K562 (cell line): Measurements from ENCODE around the gene PCBP2. TPM values are rescaled to one million over a fixed set of nuclear protein-coding genes. Genes with fewer than 3 reads are reported as not detected.
A peak's percentile ranks its signal among the peaks of the same experiment; 100 is the strongest.

ENCODE experiments used
- ATF1 ChIP-seq, 2 experiments: fragments of 450-650 bp in 1 of 2; IDR thresholded peaks; 2 replicates each; pipeline ENCODE4 v1.6.1; 2016; ENCODE audit warnings: missing compliant biosample characterization in 1 of 2, missing genetic modification characterization in 1 of 2
- CEBPG ChIP-seq, 3 experiments: fragments of 200-800 bp in 1 of 3; sonication (Bioruptor generic) in 1 of 3; sonication (generic) in 1 of 3; formaldehyde crosslinking in 1 of 3; IDR thresholded peaks in 2 of 3; conservative IDR thresholded peaks in 1 of 3; 2 replicates each; pipeline versions ENCODE4 v1.6.1 to v1.8.0; 2016 to 2022; ENCODE audit warnings: missing compliant biosample characterization in 2 of 3, missing genetic modification characterization in 2 of 3, mild to moderate bottlenecking in 1 of 3, missing genetic modification reagents in 1 of 3
- COPS2 ChIP-seq: fragments of 450-650 bp; conservative IDR thresholded peaks from 2 replicates; pipeline ENCODE4 v1.6.1; 2016; ENCODE audit warnings: mild to moderate bottlenecking, moderate library complexity
- ESRRB ChIP-seq: fragments of 250-450 bp; sonication (Bioruptor Pico); IDR thresholded peaks from 2 replicates; pipeline ENCODE4 v1.5.0; 2020; ENCODE audit warnings: mild to moderate bottlenecking, moderate library complexity, borderline replicate concordance
- FOXA1 ChIP-seq: fragments of 450-650 bp; IDR thresholded peaks from 2 replicates; pipeline ENCODE4 v1.6.1; 2016; ENCODE audit warnings: mild to moderate bottlenecking, borderline replicate concordance
- FOXJ2 ChIP-seq: fragments of 200-800 bp; sonication (Bioruptor generic); IDR thresholded peaks from 2 replicates; pipeline ENCODE4 v1.6.1; 2016; ENCODE audit warnings: missing genetic modification characterization, missing compliant biosample characterization
- HNRNPL ChIP-seq: fragments of 200-400 bp; formaldehyde crosslinking; IDR thresholded peaks from 2 replicates; pipeline ENCODE4 v1.6.1; 2017; ENCODE audit warnings: low read depth, mild to moderate bottlenecking, low read length
- HNRNPUL1 ChIP-seq: fragments of 200-400 bp; formaldehyde crosslinking; IDR thresholded peaks from 2 replicates; pipeline ENCODE4 v1.6.1; 2017; ENCODE audit warnings: low read length
- MCM2 ChIP-seq: fragments of 450-650 bp; IDR thresholded peaks from 2 replicates; pipeline ENCODE4 v1.6.1; 2017; ENCODE audit warnings: low read depth, mild to moderate bottlenecking
- NCOA2 ChIP-seq, 2 experiments: fragments of 450-650 bp; IDR thresholded peaks; 2 replicates each; pipeline ENCODE4 v1.6.1; 2018; ENCODE audit warnings: mild to moderate bottlenecking in 2 of 2, moderate library complexity in 1 of 2; ENCODE audit not compliant: partially characterized antibody in 2 of 2
- PTTG1 ChIP-seq: fragments of 450-650 bp; IDR thresholded peaks from 2 replicates; pipeline ENCODE4 v1.6.1; 2016; ENCODE audit warnings: low read depth, mild to moderate bottlenecking, missing genetic modification characterization, missing compliant biosample characterization
- RBM25 ChIP-seq: fragments of 200-400 bp; formaldehyde crosslinking; IDR thresholded peaks from 2 replicates; pipeline ENCODE4 v1.6.1; 2018; ENCODE audit warnings: low read length, low read depth, moderate library complexity; ENCODE audit not compliant: severe bottlenecking
- SLC30A9 ChIP-seq: fragments of 250-450 bp; sonication (Bioruptor Pico); IDR thresholded peaks from 2 replicates; pipeline ENCODE4 v1.8.0; 2022; ENCODE audit warnings: mild to moderate bottlenecking, moderate library complexity
- SP1 ChIP-seq: sonication (generic); formaldehyde crosslinking; IDR thresholded peaks from 2 replicates; pipeline ENCODE4 v1.8.1; 2022; ENCODE audit warnings: mild to moderate bottlenecking, missing genetic modification reagents
- SPI1 ChIP-seq: IDR thresholded peaks from 2 replicates; pipeline ENCODE4 v1.6.1; 2011; ENCODE audit warnings: low read depth, low read length, control low read depth, borderline replicate concordance
- XRCC3 ChIP-seq: fragments of 450-650 bp; IDR thresholded peaks from 2 replicates; pipeline ENCODE4 v1.6.1; 2017; ENCODE audit warnings: mild to moderate bottlenecking, moderate library complexity
- ZBTB7A ChIP-seq: IDR thresholded peaks from 2 replicates; pipeline ENCODE4 v1.6.1; 2011; ENCODE audit warnings: low read depth, mild to moderate bottlenecking, low read length, moderate library complexity, borderline replicate concordance; ENCODE audit not compliant: control insufficient read depth
- polyA plus RNA-seq, 8 experiments: library from polyadenylated mRNA; depleted of rRNA in 4 of 8; stranded (reverse) in 5 of 8; unstranded in 3 of 8; fragments of >200 nt; fragmentation: Nextera tagmentation in 2 of 8; fragmentation: Illumina TruSeq in 1 of 8; extraction: Ambion mirVana in 2 of 8; extraction: Trizol in 1 of 8; gene quantifications; 2 replicates each; pipeline versions ENCODE4 v1.2.1 to v1.2.3, GENCODE V29; 2011 to 2014; ENCODE audit warnings: inconsistent platforms in 1 of 8, missing spikeins in 1 of 8
- total RNA-seq, 7 experiments: library from RNA; depleted of rRNA in 6 of 7; stranded (reverse); fragments of >200 nt in 6 of 7; fragmentation: Illumina TruSeq in 2 of 7; extraction: Trizol in 2 of 7; gene quantifications; 2 replicates each; pipeline versions ENCODE4 v1.2.1 to v1.2.3, GENCODE V29; 2011 to 2021; ENCODE audit warnings: low replicate concordance in 1 of 7
- TF ChIP-seq, protein P1 (sequence below): sonication (generic); formaldehyde crosslinking; IDR thresholded peaks from 2 replicates; pipeline ENCODE4 v1.8.0; 2022; ENCODE audit warnings: mild to moderate bottlenecking, missing genetic modification reagents
- TF ChIP-seq, protein P2 (sequence below): fragments of 450-650 bp; formaldehyde crosslinking; IDR thresholded peaks from 2 replicates; pipeline ENCODE4 v1.4.0; 2020; ENCODE audit warnings: mild to moderate bottlenecking, moderate library complexity
- TF ChIP-seq, protein P3 (sequence below): sonication (generic); formaldehyde crosslinking; IDR thresholded peaks from 2 replicates; pipeline ENCODE4 v1.8.1; 2023; ENCODE audit warnings: missing genetic modification reagents, mild to moderate bottlenecking, borderline replicate concordance

Gene PCBP2
- total and polyA plus RNA-seq, 9 of the 15 experiments (the other 6 are each of a cell fraction or from before 2014, with no cell fraction given) = 137 to 831 (median 328) TPM

DNA sequence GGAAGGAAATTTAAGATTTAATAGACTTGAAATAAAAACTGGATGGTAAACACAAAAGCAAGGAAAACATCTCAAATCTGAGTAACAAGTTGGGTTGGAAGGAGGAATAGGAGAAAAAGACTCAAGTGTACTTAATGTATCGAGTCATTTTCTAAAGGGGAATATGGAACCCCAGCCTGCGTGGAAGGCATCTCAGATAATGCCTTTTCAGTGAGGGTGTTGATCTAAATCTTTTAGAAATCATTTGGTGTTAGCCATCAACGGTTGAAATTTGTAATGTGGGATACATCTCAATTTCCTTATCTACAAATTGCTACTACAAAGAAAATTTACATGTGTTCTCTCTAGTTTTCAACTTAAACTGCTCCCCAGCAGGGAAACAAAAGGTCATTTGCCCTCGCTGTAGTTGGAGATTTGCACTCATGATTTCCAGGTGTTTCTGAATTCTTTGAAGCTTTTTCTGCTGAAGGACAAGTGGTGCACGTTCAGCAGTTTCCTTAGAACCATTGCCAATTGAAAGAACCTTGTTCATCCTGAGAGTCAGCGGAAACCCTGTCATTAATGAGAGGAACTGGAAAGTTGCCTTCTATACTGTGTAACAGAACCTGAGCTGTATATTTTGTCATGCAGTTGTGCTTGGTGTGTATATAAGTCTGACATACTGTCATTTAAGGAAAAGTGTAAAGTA lies 2.2 kb downstream of the PCBP2 start (continued):
- no peak for TF ChIP-seq MCM2
- TF ChIP-seq COPS2 = no peak
- no peak for TF ChIP-seq ZBTB7A
- TF ChIP-seq HNRNPL = 0 out of 2 replicates have a peak, but pooled peaks have one; percentile 19
- TF ChIP-seq XRCC3 = no peak
- TF ChIP-seq RBM25 = no peak
- no peak for TF ChIP-seq FOXJ2 (tag)
- TF ChIP-seq SPI1 = no peak
- TF ChIP-seq, protein P1, sequence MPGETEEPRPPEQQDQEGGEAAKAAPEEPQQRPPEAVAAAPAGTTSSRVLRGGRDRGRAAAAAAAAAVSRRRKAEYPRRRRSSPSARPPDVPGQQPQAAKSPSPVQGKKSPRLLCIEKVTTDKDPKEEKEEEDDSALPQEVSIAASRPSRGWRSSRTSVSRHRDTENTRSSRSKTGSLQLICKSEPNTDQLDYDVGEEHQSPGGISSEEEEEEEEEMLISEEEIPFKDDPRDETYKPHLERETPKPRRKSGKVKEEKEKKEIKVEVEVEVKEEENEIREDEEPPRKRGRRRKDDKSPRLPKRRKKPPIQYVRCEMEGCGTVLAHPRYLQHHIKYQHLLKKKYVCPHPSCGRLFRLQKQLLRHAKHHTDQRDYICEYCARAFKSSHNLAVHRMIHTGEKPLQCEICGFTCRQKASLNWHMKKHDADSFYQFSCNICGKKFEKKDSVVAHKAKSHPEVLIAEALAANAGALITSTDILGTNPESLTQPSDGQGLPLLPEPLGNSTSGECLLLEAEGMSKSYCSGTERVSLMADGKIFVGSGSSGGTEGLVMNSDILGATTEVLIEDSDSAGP (CRISPR knock-in tag) = no peak
- no peak for TF ChIP-seq SLC30A9 (CRISPR knock-in tag)
- TF ChIP-seq CEBPG (CRISPR knock-in tag; IDR thresholded peaks at IDR 0.05) = no peak
- no peak for TF ChIP-seq CEBPG (tag; conservative IDR thresholded peaks at IDR 0.05 in 1 of 2, IDR thresholded peaks at IDR 0.05 in 1 of 2)
- TF ChIP-seq PTTG1 (tag) = no peak
- TF ChIP-seq, protein P2, sequence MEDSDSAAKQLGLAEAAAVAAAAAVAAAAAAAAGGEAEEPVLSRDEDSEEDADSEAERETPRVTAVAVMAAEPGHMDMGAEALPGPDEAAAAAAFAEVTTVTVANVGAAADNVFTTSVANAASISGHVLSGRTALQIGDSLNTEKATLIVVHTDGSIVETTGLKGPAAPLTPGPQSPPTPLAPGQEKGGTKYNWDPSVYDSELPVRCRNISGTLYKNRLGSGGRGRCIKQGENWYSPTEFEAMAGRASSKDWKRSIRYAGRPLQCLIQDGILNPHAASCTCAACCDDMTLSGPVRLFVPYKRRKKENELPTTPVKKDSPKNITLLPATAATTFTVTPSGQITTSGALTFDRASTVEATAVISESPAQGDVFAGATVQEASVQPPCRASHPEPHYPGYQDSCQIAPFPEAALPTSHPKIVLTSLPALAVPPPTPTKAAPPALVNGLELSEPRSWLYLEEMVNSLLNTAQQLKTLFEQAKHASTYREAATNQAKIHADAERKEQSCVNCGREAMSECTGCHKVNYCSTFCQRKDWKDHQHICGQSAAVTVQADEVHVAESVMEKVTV = no peak
- no peak for TF ChIP-seq ESRRB (CRISPR knock-in tag)
- TF ChIP-seq SP1 (CRISPR knock-in tag) = 0 out of 2 replicates have a peak, but pooled peaks have one; percentile 25
- no peak for TF ChIP-seq NCOA2 (IDR thresholded peaks at IDR 0.05; ENCODE audit: partially characterized antibody in 2 of 2)
- no peak for TF ChIP-seq ATF1 (CRISPR knock-in tag; IDR thresholded peaks at IDR 0.05)
- TF ChIP-seq ATF1 (tag; IDR thresholded peaks at IDR 0.05) = no peak
- no peak for TF ChIP-seq HNRNPUL1
- no peak for TF ChIP-seq FOXA1
- TF ChIP-seq, protein P3, sequence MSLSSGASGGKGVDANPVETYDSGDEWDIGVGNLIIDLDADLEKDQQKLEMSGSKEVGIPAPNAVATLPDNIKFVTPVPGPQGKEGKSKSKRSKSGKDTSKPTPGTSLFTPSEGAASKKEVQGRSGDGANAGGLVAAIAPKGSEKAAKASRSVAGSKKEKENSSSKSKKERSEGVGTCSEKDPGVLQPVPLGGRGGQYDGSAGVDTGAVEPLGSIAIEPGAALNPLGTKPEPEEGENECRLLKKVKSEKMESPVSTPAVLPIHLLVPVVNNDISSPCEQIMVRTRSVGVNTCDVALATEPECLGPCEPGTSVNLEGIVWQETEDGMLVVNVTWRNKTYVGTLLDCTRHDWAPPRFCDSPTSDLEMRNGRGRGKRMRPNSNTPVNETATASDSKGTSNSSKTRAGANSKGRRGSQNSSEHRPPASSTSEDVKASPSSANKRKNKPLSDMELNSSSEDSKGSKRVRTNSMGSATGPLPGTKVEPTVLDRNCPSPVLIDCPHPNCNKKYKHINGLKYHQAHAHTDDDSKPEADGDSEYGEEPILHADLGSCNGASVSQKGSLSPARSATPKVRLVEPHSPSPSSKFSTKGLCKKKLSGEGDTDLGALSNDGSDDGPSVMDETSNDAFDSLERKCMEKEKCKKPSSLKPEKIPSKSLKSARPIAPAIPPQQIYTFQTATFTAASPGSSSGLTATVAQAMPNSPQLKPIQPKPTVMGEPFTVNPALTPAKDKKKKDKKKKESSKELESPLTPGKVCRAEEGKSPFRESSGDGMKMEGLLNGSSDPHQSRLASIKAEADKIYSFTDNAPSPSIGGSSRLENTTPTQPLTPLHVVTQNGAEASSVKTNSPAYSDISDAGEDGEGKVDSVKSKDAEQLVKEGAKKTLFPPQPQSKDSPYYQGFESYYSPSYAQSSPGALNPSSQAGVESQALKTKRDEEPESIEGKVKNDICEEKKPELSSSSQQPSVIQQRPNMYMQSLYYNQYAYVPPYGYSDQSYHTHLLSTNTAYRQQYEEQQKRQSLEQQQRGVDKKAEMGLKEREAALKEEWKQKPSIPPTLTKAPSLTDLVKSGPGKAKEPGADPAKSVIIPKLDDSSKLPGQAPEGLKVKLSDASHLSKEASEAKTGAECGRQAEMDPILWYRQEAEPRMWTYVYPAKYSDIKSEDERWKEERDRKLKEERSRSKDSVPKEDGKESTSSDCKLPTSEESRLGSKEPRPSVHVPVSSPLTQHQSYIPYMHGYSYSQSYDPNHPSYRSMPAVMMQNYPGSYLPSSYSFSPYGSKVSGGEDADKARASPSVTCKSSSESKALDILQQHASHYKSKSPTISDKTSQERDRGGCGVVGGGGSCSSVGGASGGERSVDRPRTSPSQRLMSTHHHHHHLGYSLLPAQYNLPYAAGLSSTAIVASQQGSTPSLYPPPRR (CRISPR knock-in tag) = no peak
